ENCODE measurements around the gene CATSPERD.

- TF ChIP-seq CTCF (IDR thresholded peaks at IDR 0.05) (no peak), EZH2 (IDR thresholded peaks at IDR 0.05) (no peak)
Measured at GRCh38 chr19:5793188-5793587, 72.8 kb downstream of the CATSPERD start.
